ENCODE data around the gene PTPRF.

Gene PTPRF

GRCh38 chr1:43613075-43613942 lies 82.6 kb downstream of the PTPRF start:
- TF ChIP-seq CTCF (IDR thresholded peaks at IDR 0.05; ENCODE audit: low read depth, low read length): no peak
- Histone ChIP-seq H3K27ac (no peak overlapping the region), H3K27me3 (ENCODE audit: insufficient read depth, low read depth, severe bottlenecking) (no peaks in the 10 kb centered on the region), H3K9me3 (ENCODE audit: severe bottlenecking) (no peaks in the 10 kb centered on the region), H3K36me3 (peaks cover 62% of the 10 kb centered on the region), H3K4me3 (ENCODE audit: low read depth, low read length) (no peak overlapping the region)
- DNase-seq: no peak

- Histone ChIP-seq H3K4me3 (ENCODE audit: low read depth, low read length) (no peak overlapping the region), H3K36me3 (peaks cover 60% of the 10 kb centered on the region), H3K9me3 (ENCODE audit: severe bottlenecking) (no peaks in the 10 kb centered on the region), H3K27ac (no peak overlapping the region), H3K27me3 (ENCODE audit: insufficient read depth, low read depth, severe bottlenecking) (no peaks in the 10 kb centered on the region)
- no peak for TF ChIP-seq CTCF (IDR thresholded peaks at IDR 0.05; ENCODE audit: low read depth, low read length)
- no peak for DNase-seq
Observed at GRCh38 chr1:43614211-43614610, 83.5 kb downstream of the PTPRF start.

- no peak for TF ChIP-seq CTCF (IDR thresholded peaks at IDR 0.05; ENCODE audit: low read depth, low read length)
- no peak for DNase-seq
- H3K9me3 ChIP-seq (ENCODE audit: severe bottlenecking): no peaks in the 10 kb centered on the region
- no peak overlapping the region for H3K4me3 ChIP-seq (ENCODE audit: low read depth, low read length)
- peaks cover 62% of the 10 kb centered on the region for H3K36me3 ChIP-seq
- no peak overlapping the region for H3K27ac ChIP-seq
- H3K27me3 ChIP-seq (ENCODE audit: insufficient read depth, low read depth, severe bottlenecking): no peaks in the 10 kb centered on the region
Observed at GRCh38 chr1:43614891-43615290, 84.2 kb downstream of the PTPRF start.

GRCh38 chr1:43616383-43616782 lies 85.7 kb downstream of the PTPRF start:
- H3K36me3 ChIP-seq: peaks cover 60% of the 10 kb centered on the region
- no peak overlapping the region for H3K27ac ChIP-seq
- no peak overlapping the region for H3K4me3 ChIP-seq (ENCODE audit: low read depth, low read length)
- no peaks in the 10 kb centered on the region for H3K27me3 ChIP-seq (ENCODE audit: insufficient read depth, low read depth, severe bottlenecking)
- H3K9me3 ChIP-seq (ENCODE audit: severe bottlenecking): no peaks in the 10 kb centered on the region
- DNase-seq: no peak
- no peak for TF ChIP-seq CTCF (IDR thresholded peaks at IDR 0.05; ENCODE audit: low read depth, low read length)

GRCh38 chr1:43617011-43617410 lies 86.3 kb downstream of the PTPRF start:
- no peak for DNase-seq
- Histone ChIP-seq H3K27ac (no peak overlapping the region), H3K4me3 (ENCODE audit: low read depth, low read length) (no peak overlapping the region), H3K27me3 (ENCODE audit: insufficient read depth, low read depth, severe bottlenecking) (no peaks in the 10 kb centered on the region), H3K36me3 (peaks cover 66% of the 10 kb centered on the region), H3K9me3 (ENCODE audit: severe bottlenecking) (no peaks in the 10 kb centered on the region)
- no peak for TF ChIP-seq CTCF (IDR thresholded peaks at IDR 0.05; ENCODE audit: low read depth, low read length)

GRCh38 chr1:43617668-43618067 lies 87.0 kb downstream of the PTPRF start:
- TF ChIP-seq CTCF (IDR thresholded peaks at IDR 0.05; ENCODE audit: low read depth, low read length): no peak
- Histone ChIP-seq H3K9me3 (ENCODE audit: severe bottlenecking) (no peaks in the 10 kb centered on the region), H3K27ac (no peak overlapping the region), H3K27me3 (ENCODE audit: insufficient read depth, low read depth, severe bottlenecking) (no peaks in the 10 kb centered on the region), H3K4me3 (ENCODE audit: low read depth, low read length) (no peak overlapping the region), H3K36me3 (peaks cover 69% of the 10 kb centered on the region)
- DNase-seq: no peak

Data from WERI-Rb-1 (cell line).